Activated naive CD8-positive, alpha-beta T cell treated with anti-CD3 and anti-CD28 coated beads, Interleukin-2, amount 10 ng/mL, durations not matched to agents 7 days and 5 days (primary cell): ENCODE data around the gene SPTLC2. TPM values are rescaled to one million over a fixed set of nuclear protein-coding genes. Genes with fewer than 3 reads are reported as not detected.
A peak's percentile ranks its signal among the peaks of the same experiment; 100 is the strongest.

Experiments used
- ATAC-seq: fragments of 150-1000 bp; cut with Tn5 transposase; one replicate; pipeline ENCODE4 v1.10.0; 2021; ENCODE audit warnings: low read depth, moderate library complexity
- POLR2A ChIA-PET: fragments of 350-600 bp; sonication (Branson Sonifier 250); formaldehyde crosslinking; loops from one replicate; lab custom pipeline; 2021; ENCODE audit warnings: antibody characterized with exemption; lab: Charles Lee
- DNase-seq: peaks from one replicate; pipeline ENCODE4 v3.0.0; 2021
- H3K27ac Mint-ChIP-seq: one replicate; pipeline ENCODE4 v1.8.0; 2022; ENCODE audit warnings: mild to moderate bottlenecking, mixed read lengths
- H3K27me3 Mint-ChIP-seq: one replicate; pipeline ENCODE4 v1.8.0; 2022; ENCODE audit warnings: mild to moderate bottlenecking, moderate library complexity, mixed read lengths
- H3K36me3 Mint-ChIP-seq: one replicate; pipeline ENCODE4 v1.8.0; 2021; ENCODE audit warnings: mild to moderate bottlenecking, mixed read lengths
- H3K4me1 Mint-ChIP-seq: one replicate; pipeline ENCODE4 v1.8.0; 2021; ENCODE audit warnings: mixed read lengths
- H3K4me3 Mint-ChIP-seq: one replicate; pipeline ENCODE4 v1.8.0; 2022; ENCODE audit warnings: mild to moderate bottlenecking, moderate library complexity, mixed read lengths
- H3K9me3 Mint-ChIP-seq: one replicate; pipeline ENCODE4 v1.8.0; 2021; ENCODE audit warnings: mixed read lengths
- total RNA-seq, 2 experiments: library from RNA; stranded (reverse); gene quantifications; one replicate each; pipeline ENCODE4 v1.2.3, GENCODE V29; 2021

SPTLC2 gene
- total RNA-seq, 2 experiments from 2014 or later = 57.1 to 60.6 TPM

- H3K27ac Mint-ChIP-seq = peak overlapping the region; percentile 91
- no peaks in the 10 kb centered on the region for H3K9me3 Mint-ChIP-seq
- DNase-seq (peak; percentile 41), ATAC-seq (no peak)
- H3K4me3 Mint-ChIP-seq = peak overlapping the region; percentile 97
- peaks cover 4% of the 10 kb centered on the region for H3K27me3 Mint-ChIP-seq
- H3K36me3 Mint-ChIP-seq = peaks cover 20% of the 10 kb centered on the region
- H3K4me1 Mint-ChIP-seq = peaks cover 39% of the 10 kb centered on the region
- POLR2A ChIA-PET = interaction anchor here (0.8 to 3.8 kb wide), 7 partner anchors 8 to 144 kb away, joined by 3 to 12 read pairs (median 5); no protein-coding TSS in a partner anchor
Measured at GRCh38 chr14:77615361-77616132, 890 bp downstream of the SPTLC2 start.

GRCh38 chr14:77613201-77613600 lies 3.2 kb downstream of the SPTLC2 start:
- POLR2A ChIA-PET = no interaction called here
- Mint-ChIP-seq H3K27ac (no peak overlapping the region), H3K4me1 (peaks cover 48% of the 10 kb centered on the region), H3K9me3 (no peaks in the 10 kb centered on the region), H3K4me3 (peak overlapping the region; percentile 38), H3K36me3 (peaks cover 31% of the 10 kb centered on the region), H3K27me3 (no peaks in the 10 kb centered on the region)
- ATAC-seq (no peak), DNase-seq (no peak)

GRCh38 chr14:77612011-77612620 lies 4.3 kb downstream of the SPTLC2 start:
- no peaks in the 10 kb centered on the region for H3K27me3 Mint-ChIP-seq

GRCh38 chr14:77610553-77610952 lies 5.9 kb downstream of the SPTLC2 start:
- no peak overlapping the region for H3K27ac Mint-ChIP-seq
- POLR2A ChIA-PET = no interaction called here

More at GRCh38 chr14:77612011-77612620, 4.3 kb downstream of the SPTLC2 start:
- ATAC-seq (no peak), DNase-seq (no peak)
- Mint-ChIP-seq H3K9me3 (no peaks in the 10 kb centered on the region), H3K27ac (no peak overlapping the region), H3K36me3 (peaks cover 31% of the 10 kb centered on the region), H3K4me1 (peaks cover 55% of the 10 kb centered on the region), H3K4me3 (no peak overlapping the region)
- POLR2A ChIA-PET = interaction anchor here (0.9 kb wide), 1 partner anchor 96 kb away, joined by 3 read pairs; the partner anchor contains the start of genes ALKBH1 and SLIRP

GRCh38 chr14:77609922-77610321 lies 6.5 kb downstream of the SPTLC2 start:
- Mint-ChIP-seq H3K36me3 (peaks cover 24% of the 10 kb centered on the region), H3K27me3 (no peaks in the 10 kb centered on the region), H3K9me3 (no peaks in the 10 kb centered on the region), H3K4me3 (no peak overlapping the region), H3K4me1 (peaks cover 65% of the 10 kb centered on the region), H3K27ac (no peak overlapping the region)
- ATAC-seq = no peak
- no peak for DNase-seq
- POLR2A ChIA-PET = no interaction called here

More at GRCh38 chr14:77610553-77610952, 5.9 kb downstream of the SPTLC2 start:
- DNase-seq = no peak
- H3K4me1 Mint-ChIP-seq = peaks cover 65% of the 10 kb centered on the region
- H3K4me3 Mint-ChIP-seq = no peak overlapping the region
- H3K27me3 Mint-ChIP-seq = no peaks in the 10 kb centered on the region
- no peak for ATAC-seq
- H3K36me3 Mint-ChIP-seq = peaks cover 29% of the 10 kb centered on the region
- H3K9me3 Mint-ChIP-seq = no peaks in the 10 kb centered on the region

- Mint-ChIP-seq H3K27ac (peak overlapping the region; percentile 82), H3K36me3 (peaks cover 21% of the 10 kb centered on the region), H3K9me3 (no peaks in the 10 kb centered on the region), H3K4me1 (peaks cover 58% of the 10 kb centered on the region), H3K4me3 (peak overlapping the region; percentile 81), H3K27me3 (no peaks in the 10 kb centered on the region)
- POLR2A ChIA-PET = interaction anchor here (1.0 to 2.1 kb wide), 6 partner anchors 9 to 57 kb away, joined by 4 to 12 read pairs (median 6); partner anchors contain the start of gene SPTLC2
- ATAC-seq (peak; percentile 67), DNase-seq (peak; percentile 44)
Measured at GRCh38 chr14:77607741-77608302, 8.6 kb downstream of the SPTLC2 start.

- ATAC-seq = peak; percentile 28
Measured at GRCh38 chr14:77605392-77605972, 11.0 kb downstream of the SPTLC2 start.

GRCh38 chr14:77603654-77604255 lies 12.7 kb downstream of the SPTLC2 start:
- POLR2A ChIA-PET = no interaction called here
- peaks cover 62% of the 10 kb centered on the region for H3K4me1 Mint-ChIP-seq
- no peaks in the 10 kb centered on the region for H3K9me3 Mint-ChIP-seq
- peaks cover 23% of the 10 kb centered on the region for H3K36me3 Mint-ChIP-seq
- peak; percentile 7 for ATAC-seq
- no peak for DNase-seq
- H3K4me3 Mint-ChIP-seq = peak overlapping the region; percentile 38
- H3K27me3 Mint-ChIP-seq = no peaks in the 10 kb centered on the region
- H3K27ac Mint-ChIP-seq = peak overlapping the region; percentile 50

More at GRCh38 chr14:77605392-77605972, 11.0 kb downstream of the SPTLC2 start:
- Mint-ChIP-seq H3K36me3 (peaks cover 31% of the 10 kb centered on the region), H3K27ac (peak overlapping the region; percentile 70), H3K4me3 (peak overlapping the region; percentile 24), H3K9me3 (no peaks in the 10 kb centered on the region), H3K27me3 (no peaks in the 10 kb centered on the region), H3K4me1 (peaks cover 55% of the 10 kb centered on the region)
- DNase-seq = no peak
- POLR2A ChIA-PET = interaction anchor here (0.6 to 1.9 kb wide), 4 partner anchors 9 to 54 kb away, joined by 3 to 8 read pairs (median 4); no protein-coding TSS in a partner anchor

- H3K27me3 Mint-ChIP-seq = no peaks in the 10 kb centered on the region
- ATAC-seq (no peak), DNase-seq (no peak)
- H3K27ac Mint-ChIP-seq = no peak overlapping the region
- H3K36me3 Mint-ChIP-seq = peaks cover 21% of the 10 kb centered on the region
- H3K4me1 Mint-ChIP-seq = peaks cover 61% of the 10 kb centered on the region
- H3K9me3 Mint-ChIP-seq = no peaks in the 10 kb centered on the region
- H3K4me3 Mint-ChIP-seq = no peak overlapping the region
- POLR2A ChIA-PET = no interaction called here
Measured at GRCh38 chr14:77603031-77603430, 13.4 kb downstream of the SPTLC2 start.

GRCh38 chr14:77601846-77602619 lies 14.4 kb downstream of the SPTLC2 start:
- no peak for DNase-seq
- Mint-ChIP-seq H3K36me3 (peaks cover 26% of the 10 kb centered on the region), H3K4me3 (no peak overlapping the region), H3K27me3 (no peaks in the 10 kb centered on the region), H3K9me3 (no peaks in the 10 kb centered on the region), H3K4me1 (peaks cover 56% of the 10 kb centered on the region), H3K27ac (peak overlapping the region; percentile 13)
- POLR2A ChIA-PET = no interaction called here
- no peak for ATAC-seq

- no peaks in the 10 kb centered on the region for H3K9me3 Mint-ChIP-seq
- POLR2A ChIA-PET = interaction anchor here (1.7 kb wide), 1 partner anchor 8 kb away, joined by 6 read pairs; no protein-coding TSS in a partner anchor
- ATAC-seq (no peak), DNase-seq (no peak)
- H3K4me3 Mint-ChIP-seq = no peak overlapping the region
- H3K27me3 Mint-ChIP-seq = no peaks in the 10 kb centered on the region
- H3K27ac Mint-ChIP-seq = peak overlapping the region; percentile 52
- H3K4me1 Mint-ChIP-seq = peaks cover 41% of the 10 kb centered on the region
- peaks cover 41% of the 10 kb centered on the region for H3K36me3 Mint-ChIP-seq
Measured at GRCh38 chr14:77599889-77600288, 16.5 kb downstream of the SPTLC2 start.
